Activated naive CD4-positive, alpha-beta T cell treated with anti-CD3 and anti-CD28 coated beads for 36 hours (primary cell): ENCODE measurements around the gene GALNT10. TPM values are rescaled to one million over a fixed set of nuclear protein-coding genes. Genes with fewer than 3 reads are reported as not detected.

Experiments used
- CTCF ChIA-PET: fragments of 350-600 bp; sonication (Branson Sonifier 250); formaldehyde crosslinking; loops from one replicate; lab custom pipeline; 2021; ENCODE audit warnings: antibody characterized with exemption; lab: Charles Lee
- DNase-seq: peaks from one replicate; pipeline ENCODE4 v3.0.0-alpha.2; 2020
- H3K27ac Mint-ChIP-seq: one replicate; pipeline ENCODE4 v1.8.0; 2021; ENCODE audit warnings: mild to moderate bottlenecking, mixed read lengths
- H3K27me3 Mint-ChIP-seq: one replicate; pipeline ENCODE4 v1.8.0; 2021; ENCODE audit warnings: low read depth, mixed read lengths
- H3K36me3 Mint-ChIP-seq: one replicate; pipeline ENCODE4 v1.8.0; 2021; ENCODE audit warnings: low read depth, mixed read lengths
- H3K4me1 Mint-ChIP-seq: one replicate; pipeline ENCODE4 v1.8.0; 2021; ENCODE audit warnings: low read depth, mixed read lengths
- H3K4me3 Mint-ChIP-seq: one replicate; pipeline ENCODE4 v1.8.0; 2021; ENCODE audit warnings: mild to moderate bottlenecking, moderate library complexity, mixed read lengths
- H3K9me3 Mint-ChIP-seq: one replicate; pipeline ENCODE4 v1.8.0; 2021; ENCODE audit warnings: mixed read lengths
- intact Hi-C: fragments of 100-400 bp; cut with micrococcal nuclease; formaldehyde crosslinking; loops from one replicate; pipeline ENCODE4 v1.15.1; 2023
- total RNA-seq, 2 experiments: library from RNA; stranded (reverse); gene quantifications; one replicate each; pipeline ENCODE4 v1.2.3, GENCODE V29; 2021

The GALNT10 gene
- total RNA-seq, 2 experiments from 2014 or later, result 41.2 to 42.8 TPM

DNA sequence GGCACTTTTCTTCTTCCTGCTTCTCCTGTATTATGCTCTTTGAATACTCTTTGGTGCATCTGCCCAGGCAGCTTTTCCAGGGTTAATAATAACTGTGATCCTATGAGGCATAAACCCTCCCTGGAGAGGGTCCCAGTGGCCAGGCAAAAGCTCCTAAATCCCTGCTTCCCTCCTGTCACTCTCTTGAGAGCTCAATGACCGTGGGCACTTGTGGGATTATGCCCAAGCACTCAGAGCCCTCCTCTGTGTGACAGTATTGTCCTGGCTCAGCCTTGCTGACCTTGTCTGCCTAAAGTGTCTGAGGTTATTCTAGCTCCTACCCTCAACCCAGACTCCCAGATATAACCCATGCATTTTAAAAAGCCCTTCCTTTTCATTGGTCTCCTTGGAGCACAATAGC, 51.9 kb downstream of the GALNT10 start:
- Mint-ChIP-seq H3K27me3 (no peaks in the 10 kb centered on the region), H3K4me3 (no peak overlapping the region), H3K27ac (no peak overlapping the region), H3K36me3 (peaks cover 4% of the 10 kb centered on the region), H3K9me3 (no peaks in the 10 kb centered on the region), H3K4me1 (peaks cover 22% of the 10 kb centered on the region)
- CTCF ChIA-PET, result interaction anchor here (0.7 to 1.2 kb wide), 3 partner anchors 40 to 170 kb away, joined by 3 read pairs; no protein-coding TSS in a partner anchor
- intact Hi-C loops, result no loop called here
- no peak for DNase-seq

DNA sequence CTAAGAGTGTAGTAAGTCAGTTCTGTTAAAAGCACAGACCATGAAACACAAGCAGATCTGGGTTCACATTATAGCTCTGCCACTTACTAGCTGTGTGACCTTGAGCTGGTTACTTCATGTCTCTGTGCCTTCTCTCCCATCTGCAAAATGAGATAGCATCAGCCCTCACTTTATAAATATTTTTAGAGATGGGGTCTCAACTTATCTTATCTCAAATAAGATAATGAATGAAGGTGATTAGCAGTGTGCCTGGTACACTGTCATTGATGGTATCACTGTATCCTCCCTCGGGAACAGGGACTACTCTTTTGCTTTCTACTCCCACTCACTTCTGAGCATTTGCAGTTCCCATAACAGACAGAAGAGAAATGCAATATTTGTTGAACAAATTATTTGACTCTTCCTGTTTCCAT, 52.4 kb downstream of the GALNT10 start:
- intact Hi-C loops, result no loop called here
- peaks cover 4% of the 10 kb centered on the region for H3K36me3 Mint-ChIP-seq
- CTCF ChIA-PET, result interaction anchor here (0.7 to 1.2 kb wide), 3 partner anchors 41 to 171 kb away, joined by 3 read pairs; no protein-coding TSS in a partner anchor
- no peaks in the 10 kb centered on the region for H3K9me3 Mint-ChIP-seq
- DNase-seq, result no peak
- no peak overlapping the region for H3K4me3 Mint-ChIP-seq
- no peaks in the 10 kb centered on the region for H3K27me3 Mint-ChIP-seq
- H3K27ac Mint-ChIP-seq, result no peak overlapping the region
- H3K4me1 Mint-ChIP-seq, result peaks cover 17% of the 10 kb centered on the region

DNA sequence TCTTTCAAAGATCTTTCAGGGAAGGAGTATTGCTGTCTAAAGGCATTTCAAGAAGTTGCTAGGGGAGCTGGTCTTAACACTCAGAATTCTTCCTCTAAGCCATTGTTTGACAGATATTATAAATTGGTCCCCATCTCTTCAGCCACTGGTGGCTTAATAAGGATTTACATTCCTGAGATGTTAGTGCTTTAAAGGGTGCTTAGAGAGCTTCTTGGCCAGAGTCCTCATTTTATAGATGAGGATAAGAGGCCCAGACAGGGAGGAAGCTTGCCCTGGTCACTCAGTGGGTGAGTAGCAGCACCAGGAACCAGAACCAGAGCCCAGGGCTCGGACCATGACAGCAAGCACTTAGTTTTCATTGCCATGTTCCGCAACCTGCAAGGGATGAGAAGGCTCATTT, 53.2 kb downstream of the GALNT10 start:
- Mint-ChIP-seq H3K4me3 (no peak overlapping the region), H3K36me3 (peaks cover 4% of the 10 kb centered on the region), H3K27me3 (no peaks in the 10 kb centered on the region), H3K9me3 (no peaks in the 10 kb centered on the region), H3K27ac (no peak overlapping the region), H3K4me1 (peaks cover 17% of the 10 kb centered on the region)
- no peak for DNase-seq
- intact Hi-C loops, result no loop called here
- CTCF ChIA-PET, result no interaction called here

DNA sequence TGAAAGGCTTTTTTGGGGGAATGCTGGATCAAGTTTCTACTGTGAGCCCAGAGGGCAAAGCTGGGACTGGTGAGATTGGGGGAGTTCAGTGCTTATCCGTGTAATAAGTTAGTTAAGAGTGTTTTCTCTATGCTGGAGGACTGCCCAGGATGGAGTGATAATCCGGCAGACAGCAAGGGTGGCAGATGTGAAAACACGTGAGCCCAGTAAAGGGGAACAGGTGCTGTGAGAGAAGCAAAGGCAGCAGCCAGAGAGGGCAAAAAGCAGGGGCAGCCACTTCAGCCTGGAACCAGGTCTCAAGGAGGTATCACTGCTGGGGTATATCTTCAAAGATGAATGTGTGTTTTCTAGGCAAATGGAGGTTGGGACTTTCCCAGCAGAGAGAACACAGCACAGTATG, 53.9 kb downstream of the GALNT10 start:
- Mint-ChIP-seq H3K27me3 (no peaks in the 10 kb centered on the region), H3K4me1 (peaks cover 14% of the 10 kb centered on the region), H3K27ac (no peak overlapping the region), H3K4me3 (no peak overlapping the region), H3K36me3 (peaks cover 4% of the 10 kb centered on the region), H3K9me3 (no peaks in the 10 kb centered on the region)
- no peak for DNase-seq
- CTCF ChIA-PET, result no interaction called here
- intact Hi-C loops, result no loop called here

DNA sequence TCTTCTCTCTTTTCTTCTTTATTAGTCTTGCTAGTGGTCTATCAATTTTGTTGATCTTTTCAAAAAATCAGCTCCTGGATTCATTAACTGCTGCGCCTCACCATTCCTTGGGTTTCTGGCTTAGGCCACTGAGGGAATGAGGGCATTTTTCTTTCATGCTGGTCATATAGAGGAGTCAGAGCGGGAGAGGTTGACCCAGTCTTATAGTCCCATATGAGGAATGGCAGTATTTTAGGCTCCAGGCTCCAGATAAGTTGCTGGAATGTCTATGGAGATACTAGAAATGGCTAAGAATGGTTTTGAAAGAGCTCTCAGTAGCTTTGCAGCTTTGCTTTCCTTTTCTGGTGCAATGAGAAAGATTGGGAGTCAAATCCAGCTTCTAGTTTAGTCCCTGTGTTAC, 58.2 kb downstream of the GALNT10 start:
- no peak overlapping the region for H3K27ac Mint-ChIP-seq
- H3K4me1 Mint-ChIP-seq, result peaks cover 8% of the 10 kb centered on the region
- H3K27me3 Mint-ChIP-seq, result no peaks in the 10 kb centered on the region
- H3K4me3 Mint-ChIP-seq, result no peak overlapping the region
- H3K9me3 Mint-ChIP-seq, result peaks cover 9% of the 10 kb centered on the region
- H3K36me3 Mint-ChIP-seq, result peaks cover 12% of the 10 kb centered on the region
- no peak for DNase-seq
- CTCF ChIA-PET, result no interaction called here
- intact Hi-C loops, result no loop called here

DNA sequence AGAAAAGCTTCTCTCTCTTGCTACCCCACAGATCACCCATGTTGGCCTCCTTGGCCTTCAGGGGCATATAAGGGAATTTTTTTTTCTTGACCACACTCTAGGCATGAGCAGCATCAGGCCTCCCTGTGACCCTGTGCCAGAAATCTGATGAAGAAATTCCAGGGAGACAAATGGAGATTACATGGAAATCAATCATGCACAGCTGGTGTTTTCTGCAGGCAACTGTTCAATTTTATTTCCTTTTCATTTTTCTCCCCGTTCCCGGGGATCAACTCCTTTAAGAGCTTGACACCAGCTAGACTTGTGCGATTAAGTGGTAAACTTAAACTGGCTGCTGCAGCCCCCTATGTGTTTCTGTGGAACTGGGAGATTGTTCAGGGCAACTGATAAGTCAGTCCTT, 59.3 kb downstream of the GALNT10 start:
- intact Hi-C loops, result no loop called here
- Mint-ChIP-seq H3K36me3 (peaks cover 17% of the 10 kb centered on the region), H3K27me3 (no peaks in the 10 kb centered on the region), H3K27ac (no peak overlapping the region), H3K4me1 (peaks cover 4% of the 10 kb centered on the region), H3K9me3 (peaks cover 9% of the 10 kb centered on the region), H3K4me3 (no peak overlapping the region)
- CTCF ChIA-PET, result no interaction called here
- DNase-seq, result no peak

DNA sequence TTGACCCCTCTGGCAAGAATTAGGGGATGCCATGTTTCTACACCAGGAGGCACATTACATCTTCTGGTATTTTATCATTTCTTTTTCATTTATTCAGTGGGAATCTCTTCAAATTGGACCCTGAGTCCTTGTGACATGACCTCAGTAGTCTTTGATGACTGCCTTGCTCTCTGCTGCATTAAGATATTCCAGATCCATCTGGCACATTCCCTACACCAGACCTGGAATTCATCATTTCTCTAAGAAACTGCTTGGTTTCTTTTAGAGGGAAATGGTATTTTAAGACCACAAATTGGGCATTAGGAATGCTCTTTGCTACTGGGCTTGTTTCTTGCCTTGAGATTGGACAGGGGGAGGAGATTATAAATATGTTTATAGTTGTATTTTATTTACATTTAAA, 61.0 kb downstream of the GALNT10 start:
- Mint-ChIP-seq H3K36me3 (peaks cover 19% of the 10 kb centered on the region), H3K4me3 (no peak overlapping the region), H3K4me1 (no peaks in the 10 kb centered on the region), H3K27me3 (no peaks in the 10 kb centered on the region), H3K27ac (no peak overlapping the region), H3K9me3 (peaks cover 9% of the 10 kb centered on the region)
- DNase-seq, result no peak
- intact Hi-C loops, result no loop called here
- CTCF ChIA-PET, result no interaction called here

DNA sequence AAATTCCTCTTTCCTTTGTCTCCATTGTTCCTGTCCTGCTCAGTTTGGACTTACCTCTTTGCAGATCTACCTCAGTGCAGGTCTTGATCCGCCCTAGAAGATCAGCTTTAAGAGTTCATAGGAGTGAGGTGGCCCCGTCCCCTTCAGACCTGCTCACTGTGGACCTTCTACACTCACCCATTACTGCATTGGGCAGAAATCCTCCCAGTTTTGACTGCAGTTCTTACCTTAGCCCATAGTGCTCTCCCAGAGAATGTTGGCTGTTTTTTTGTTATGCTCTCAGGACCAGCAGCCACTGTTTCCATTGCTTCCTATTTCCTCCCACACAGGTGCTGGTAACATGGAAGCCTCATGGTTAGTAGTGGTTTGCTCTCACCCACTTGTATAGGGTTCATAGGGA, 63.3 kb downstream of the GALNT10 start:
- H3K27me3 Mint-ChIP-seq, result no peaks in the 10 kb centered on the region
- H3K27ac Mint-ChIP-seq, result no peak overlapping the region
- H3K4me1 Mint-ChIP-seq, result no peaks in the 10 kb centered on the region
- intact Hi-C loops, result no loop called here
- peaks cover 23% of the 10 kb centered on the region for H3K36me3 Mint-ChIP-seq
- H3K9me3 Mint-ChIP-seq, result peaks cover 9% of the 10 kb centered on the region
- DNase-seq, result no peak
- CTCF ChIA-PET, result no interaction called here
- no peak overlapping the region for H3K4me3 Mint-ChIP-seq

DNA sequence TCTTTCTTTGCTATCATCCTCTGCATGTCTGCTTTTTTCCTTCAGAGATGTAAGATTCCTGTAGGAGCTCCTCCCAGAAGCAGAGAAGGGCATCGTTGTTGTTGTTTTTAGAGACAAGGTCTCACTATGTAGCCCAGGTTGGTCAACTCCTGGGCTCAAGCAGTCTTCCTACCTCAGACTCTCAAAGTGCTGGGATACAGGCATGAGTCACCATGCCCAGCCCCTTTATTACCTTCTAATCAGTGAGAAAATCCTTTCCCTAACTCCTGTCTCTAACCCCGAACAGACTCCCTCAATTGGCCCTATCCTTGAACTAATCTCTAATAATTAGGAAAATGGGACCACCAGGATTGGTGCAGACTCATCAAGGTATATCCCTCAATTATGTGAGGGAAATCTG, 64.4 kb downstream of the GALNT10 start:
- CTCF ChIA-PET, result no interaction called here
- Mint-ChIP-seq H3K4me1 (no peaks in the 10 kb centered on the region), H3K27ac (no peak overlapping the region), H3K36me3 (peaks cover 23% of the 10 kb centered on the region), H3K4me3 (no peak overlapping the region), H3K9me3 (peaks cover 9% of the 10 kb centered on the region), H3K27me3 (no peaks in the 10 kb centered on the region)
- DNase-seq, result no peak
- intact Hi-C loops, result no loop called here

DNA sequence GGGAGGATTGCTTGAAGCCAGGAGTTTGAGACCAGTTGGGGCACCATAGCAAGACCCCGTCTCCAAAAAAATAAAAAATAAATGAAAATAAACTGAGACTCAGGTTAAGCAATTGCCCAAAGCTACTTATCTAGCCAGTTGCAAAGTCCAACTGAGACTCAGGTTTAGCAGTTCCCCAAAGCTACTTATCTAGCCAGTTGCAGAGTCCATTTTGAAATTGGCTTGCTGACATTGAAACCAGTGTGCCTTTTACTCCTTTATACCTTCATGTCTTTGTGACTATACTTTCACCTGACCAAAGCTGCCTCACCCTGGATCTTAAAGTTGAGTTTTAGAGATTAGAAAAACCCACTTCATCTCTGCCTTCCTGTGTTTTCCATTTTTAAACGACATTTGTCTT, 66.5 kb downstream of the GALNT10 start:
- intact Hi-C loops, result no loop called here

DNA sequence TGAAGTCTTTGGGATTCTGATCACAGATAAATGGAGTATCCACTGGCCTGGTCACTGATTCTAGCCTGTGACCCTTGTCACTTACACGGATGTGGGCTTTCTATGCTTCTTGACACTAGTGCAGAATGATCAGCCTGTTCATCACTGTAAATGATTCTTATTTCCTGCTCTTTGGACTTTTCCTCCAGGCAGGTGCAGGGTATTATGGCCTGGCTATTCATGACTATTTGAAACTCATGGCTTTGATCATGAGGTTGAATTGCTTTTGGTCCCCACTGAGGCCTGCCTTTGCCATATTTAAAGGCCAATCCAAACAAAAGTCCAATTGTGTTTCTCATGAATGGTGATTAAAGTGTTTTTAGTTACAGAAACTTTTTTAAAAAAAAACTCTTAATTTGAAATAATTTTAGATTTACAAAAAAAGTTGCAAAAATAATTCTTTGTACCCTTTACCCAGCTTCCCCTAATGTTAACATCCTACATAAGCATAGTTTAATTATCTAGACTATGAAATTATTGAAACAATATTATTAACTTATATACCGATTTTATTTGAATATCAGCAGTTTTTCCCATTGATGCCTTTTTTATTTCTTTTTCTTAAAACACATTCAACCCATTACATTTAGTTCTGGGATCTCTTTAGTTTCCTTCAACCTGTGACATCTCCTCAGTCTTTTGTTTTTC, 68.1 kb downstream of the GALNT10 start:
- no peak for DNase-seq
- H3K9me3 Mint-ChIP-seq, result no peaks in the 10 kb centered on the region
- CTCF ChIA-PET, result no interaction called here
- no peaks in the 10 kb centered on the region for H3K4me1 Mint-ChIP-seq
- peaks cover 25% of the 10 kb centered on the region for H3K36me3 Mint-ChIP-seq
- no peaks in the 10 kb centered on the region for H3K27me3 Mint-ChIP-seq
- H3K27ac Mint-ChIP-seq, result no peak overlapping the region
- no peak overlapping the region for H3K4me3 Mint-ChIP-seq
- intact Hi-C loops, result no loop called here

More for the DNA sequence above, 66.5 kb downstream of the GALNT10 start:
- Mint-ChIP-seq H3K4me3 (no peak overlapping the region), H3K27ac (no peak overlapping the region), H3K27me3 (no peaks in the 10 kb centered on the region), H3K36me3 (peaks cover 20% of the 10 kb centered on the region), H3K9me3 (peaks cover 5% of the 10 kb centered on the region), H3K4me1 (no peaks in the 10 kb centered on the region)
- no peak for DNase-seq
- CTCF ChIA-PET, result interaction anchor here (0.6 kb wide), 1 partner anchor 1117 kb away, joined by 4 read pairs; no protein-coding TSS in a partner anchor

DNA sequence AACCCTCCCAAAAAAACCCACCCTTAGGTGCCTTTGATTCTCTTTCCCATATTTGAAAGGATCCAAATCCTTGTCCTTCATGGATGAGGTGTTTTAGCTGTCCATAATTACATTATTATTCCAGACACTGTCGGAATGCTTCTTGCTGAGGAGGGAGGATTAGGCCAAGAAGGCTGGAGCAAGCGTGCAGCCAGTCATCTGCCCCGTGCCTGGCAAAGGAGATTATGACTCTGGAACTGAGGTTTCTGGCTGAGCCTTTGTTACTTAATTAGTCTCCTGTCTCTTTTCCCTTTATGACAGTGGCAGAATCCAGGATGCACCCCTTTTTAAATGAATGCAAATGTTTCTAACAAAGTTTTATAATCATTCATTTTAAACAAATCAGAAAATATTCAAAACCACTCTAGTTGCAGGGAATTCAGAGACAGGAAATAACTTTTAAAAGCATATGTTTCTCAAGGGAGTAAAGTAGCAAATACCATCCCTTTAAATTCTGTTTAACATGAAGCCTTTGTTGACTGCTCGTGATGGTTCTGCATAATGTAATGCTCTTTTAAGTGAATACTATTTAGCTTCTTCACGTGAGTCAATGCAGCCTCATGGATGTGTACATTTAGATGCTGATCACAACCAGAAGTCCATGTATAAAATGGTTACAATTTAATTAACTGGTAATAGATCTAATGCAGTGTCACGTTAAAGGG, 69.8 kb downstream of the GALNT10 start:
- DNase-seq, result no peak
- H3K4me1 Mint-ChIP-seq, result no peaks in the 10 kb centered on the region
- CTCF ChIA-PET, result no interaction called here

DNA sequence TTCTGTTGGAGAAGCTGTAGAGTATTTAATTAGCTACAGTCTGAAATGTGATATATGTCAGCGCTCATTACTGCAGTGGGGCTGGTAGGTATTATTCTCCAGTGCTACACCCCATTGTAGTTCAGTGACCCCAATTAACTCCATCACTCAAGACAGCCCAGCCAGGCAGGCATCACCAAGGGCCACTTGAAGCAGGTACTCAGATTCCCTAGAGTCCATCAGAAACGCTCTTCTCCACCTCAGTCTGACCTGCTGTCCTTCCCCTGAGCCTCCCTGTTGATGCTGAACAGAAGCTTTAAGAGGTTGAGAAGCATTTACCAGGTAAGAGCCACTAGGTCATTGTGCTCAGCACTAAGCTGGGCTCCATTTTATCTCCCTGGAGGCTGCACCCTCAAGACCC, 71.8 kb downstream of the GALNT10 start:
- Mint-ChIP-seq H3K27me3 (no peaks in the 10 kb centered on the region), H3K36me3 (peaks cover 14% of the 10 kb centered on the region), H3K9me3 (no peaks in the 10 kb centered on the region), H3K4me1 (no peaks in the 10 kb centered on the region), H3K4me3 (no peak overlapping the region), H3K27ac (no peak overlapping the region)
- DNase-seq, result no peak
- intact Hi-C loops, result no loop called here
- CTCF ChIA-PET, result interaction anchor here (1.2 kb wide), 1 partner anchor 72 kb away, joined by 3 read pairs; the partner anchor contains the start of gene GALNT10

More for the DNA sequence above, 69.8 kb downstream of the GALNT10 start:
- H3K4me3 Mint-ChIP-seq, result no peak overlapping the region
- H3K36me3 Mint-ChIP-seq, result peaks cover 15% of the 10 kb centered on the region
- H3K9me3 Mint-ChIP-seq, result no peaks in the 10 kb centered on the region
- intact Hi-C loops, result no loop called here
- H3K27ac Mint-ChIP-seq, result no peak overlapping the region
- no peaks in the 10 kb centered on the region for H3K27me3 Mint-ChIP-seq
